Sigmoid colon (tissue), 7 donors: ENCODE results near the gene PDIA6. TPM values are rescaled to one million over a fixed set of nuclear protein-coding genes. Genes with fewer than 3 reads are reported as not detected.

ENCODE experiments used
- DNase-seq: peaks from one replicate; pipeline ENCODE4 v3.0.0-alpha.2; 2019
- H3K27ac ChIP-seq, 4 donors: fragments of 200-600 bp; sonication (generic); one replicate each; pipeline ENCODE4 v1.5.1; 2016 to 2019; ENCODE audit warnings: mild to moderate bottlenecking in 1 of 4
- H3K27me3 ChIP-seq, 3 donors: fragments of 200-600 bp; sonication (generic); one replicate each; pipeline ENCODE4 v1.5.1; 2019; ENCODE audit warnings: mild to moderate bottlenecking in 1 of 3
- H3K36me3 ChIP-seq, 4 donors: fragments of 200-600 bp; sonication (generic); one replicate each; pipeline ENCODE4 v1.5.1; 2016 to 2019
- H3K4me1 ChIP-seq, 4 donors: fragments of 200-600 bp; sonication (generic); one replicate each; pipeline ENCODE4 v1.5.1; 2017 to 2019
- H3K4me3 ChIP-seq, 4 donors: fragments of 200-600 bp; sonication (generic); one replicate each; pipeline ENCODE4 v1.5.1; 2017 to 2019; ENCODE audit warnings: mild to moderate bottlenecking in 2 of 4, moderate library complexity in 1 of 4
- H3K9me3 ChIP-seq, 4 donors: fragments of 200-600 bp in 3 of 4; sonication (generic) in 3 of 4; one replicate each; pipeline versions ENCODE4 v1.5.1 to v1.6.1; 2013 to 2019
- EP300 ChIP-seq, 4 donors: sonication (generic); formaldehyde crosslinking; IDR thresholded peaks; one replicate each; pipeline ENCODE4 v1.6.1; 2017; ENCODE audit warnings: antibody characterized with exemption in 4 of 4
- POLR2A ChIP-seq, 2 donors: fragments of 450-650 bp; IDR thresholded peaks; one replicate each; pipeline ENCODE4 v1.6.1; 2016; ENCODE audit warnings: antibody characterized with exemption in 2 of 2, mild to moderate bottlenecking in 2 of 2, moderate library complexity in 2 of 2
- POLR2AphosphoS5 ChIP-seq, 4 donors: sonication (generic); formaldehyde crosslinking; IDR thresholded peaks; one replicate each; pipeline ENCODE4 v1.6.1; 2017; ENCODE audit warnings: antibody characterized with exemption in 4 of 4
- WGBS, 2 donors: extraction: QIAGEN DNeasy Blood & Tissue Kit; methylation state at CpG; one replicate each; pipeline ENCODE4 v1.1.7; 2013; 5-methylcytosine and 5-hydroxymethylcytosine counted together
- intact Hi-C: fragments of 100-400 bp; cut with DNase I; formaldehyde crosslinking; loops from one replicate; pipeline ENCODE4 v1.15.1; 2023
- polyA plus RNA-seq, 3 donors: library from polyadenylated mRNA; stranded (reverse); fragments of 200-250 nt; gene quantifications; one replicate each; pipeline ENCODE4 v1.2.3, GENCODE V29; 2013
- total RNA-seq, 4 donors: library from RNA; depleted of rRNA; stranded (reverse); fragments of >200 nt; gene quantifications; one replicate each; pipeline ENCODE4 v1.1.0, GENCODE V29; 2016
- TF ChIP-seq, protein P1 (sequence below), 4 experiments: fragments of 450-650 bp in 3 of 4; fragments of 200-600 bp in 1 of 4; IDR thresholded peaks; one replicate each; pipeline ENCODE4 v1.5.1; 2016 to 2019; ENCODE audit warnings: antibody characterized with exemption in 4 of 4, mild to moderate bottlenecking in 3 of 4, moderate library complexity in 2 of 4
- donor health status: healthy with polysubstance abuse.
- donor health status: Bipolar disorder and iron deficiency.
- donor health status: healthy.

PDIA6 gene
- total and polyA plus RNA-seq, 7 donors, result 31.8 to 211 (median 80.6) TPM

DNA sequence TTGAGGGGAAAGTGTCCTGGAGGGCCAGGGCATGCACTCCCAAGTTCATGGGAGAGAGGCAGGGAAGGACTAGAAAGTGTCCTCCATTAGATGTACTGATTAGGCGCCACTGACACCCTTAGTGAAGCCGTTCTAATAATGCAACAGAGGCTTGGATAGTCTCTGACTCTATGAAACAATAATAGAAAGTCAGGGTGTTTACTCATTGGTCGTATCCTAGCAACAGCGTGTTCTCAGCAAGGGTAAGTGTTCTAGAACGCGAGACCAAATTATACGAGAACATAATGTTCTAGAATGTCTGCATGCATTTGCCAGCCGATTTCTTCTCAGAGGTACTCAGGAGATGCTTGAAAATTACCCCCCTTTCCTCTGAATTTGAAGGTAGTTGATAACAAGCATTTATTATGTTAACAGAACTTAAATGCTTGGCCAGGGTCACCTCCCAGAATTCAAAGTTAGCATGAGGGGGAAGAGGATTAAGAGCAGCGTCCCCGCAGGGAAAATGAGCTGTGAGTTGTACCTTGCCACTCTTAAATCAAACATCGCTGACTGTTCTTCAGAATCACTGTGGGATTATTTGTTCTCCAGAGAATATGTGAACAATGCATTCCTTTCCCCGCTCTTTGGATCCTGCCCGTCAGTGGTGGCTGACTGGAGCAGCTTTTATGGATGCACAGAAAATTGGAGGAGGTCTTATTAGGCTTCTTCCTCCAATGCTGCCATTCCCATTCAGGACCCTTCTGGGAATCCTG, 33.7 kb upstream of the PDIA6 start:
- WGBS, 2 donors, result 88 to 89% methylated on average over 13 of the region's 13 CpGs
- Histone ChIP-seq H3K4me3 (no peak overlapping the region), H3K4me1 (peaks cover 0 to 27% (median 12%) of the 10 kb centered on the region in 4 donors), H3K27me3 (no peaks in the 10 kb centered on the region), H3K27ac (peak overlapping the region; percentile 74 to 89 (median 76)), H3K9me3 (peaks cover 0 to 6% (median 3%) of the 10 kb centered on the region in 4 donors), H3K36me3 (no peaks in the 10 kb centered on the region)
- TF ChIP-seq EP300 (IDR thresholded peaks at IDR 0.05), result peak in 3 of 4 donors; percentile 47 to 92 (median 76)
- peak in 3 of 4 donors; percentile 10 to 50 (median 33) for TF ChIP-seq POLR2AphosphoS5 (IDR thresholded peaks at IDR 0.05)
- no peak for TF ChIP-seq POLR2A (IDR thresholded peaks at IDR 0.05)
- intact Hi-C loops, result no loop called here
- DNase-seq, result no peak

DNA sequence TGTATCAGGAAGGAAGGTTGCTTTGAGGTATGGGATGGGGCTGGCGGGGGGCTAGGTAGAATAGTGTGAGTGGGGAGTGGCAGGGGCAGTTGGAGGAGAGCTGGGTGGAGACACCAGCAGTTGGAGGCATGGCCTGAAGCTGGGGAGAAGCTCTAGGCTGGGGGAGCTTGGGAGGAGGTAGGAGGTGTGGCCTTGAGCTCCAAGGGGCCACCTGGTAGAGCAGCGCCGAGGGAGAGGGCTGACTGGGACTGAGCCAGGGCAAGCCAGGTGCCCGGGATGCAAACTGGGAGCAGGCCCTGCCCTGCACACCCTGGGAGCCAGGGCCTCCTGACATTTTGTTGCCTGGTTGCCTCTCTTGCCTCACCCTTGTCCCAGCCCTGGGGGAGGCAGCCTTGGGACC, 33.1 kb upstream of the PDIA6 start:
- no peak overlapping the region for H3K4me3 ChIP-seq
- H3K27ac ChIP-seq, result peak overlapping the region; percentile 74 to 89 (median 76)
- H3K4me1 ChIP-seq, result peaks cover 0 to 27% (median 12%) of the 10 kb centered on the region in 4 donors
- 55 to 86% methylated on average over 4 of the region's 4 CpGs for WGBS, 2 donors
- no peak for TF ChIP-seq POLR2A (IDR thresholded peaks at IDR 0.05)
- TF ChIP-seq, protein P1, sequence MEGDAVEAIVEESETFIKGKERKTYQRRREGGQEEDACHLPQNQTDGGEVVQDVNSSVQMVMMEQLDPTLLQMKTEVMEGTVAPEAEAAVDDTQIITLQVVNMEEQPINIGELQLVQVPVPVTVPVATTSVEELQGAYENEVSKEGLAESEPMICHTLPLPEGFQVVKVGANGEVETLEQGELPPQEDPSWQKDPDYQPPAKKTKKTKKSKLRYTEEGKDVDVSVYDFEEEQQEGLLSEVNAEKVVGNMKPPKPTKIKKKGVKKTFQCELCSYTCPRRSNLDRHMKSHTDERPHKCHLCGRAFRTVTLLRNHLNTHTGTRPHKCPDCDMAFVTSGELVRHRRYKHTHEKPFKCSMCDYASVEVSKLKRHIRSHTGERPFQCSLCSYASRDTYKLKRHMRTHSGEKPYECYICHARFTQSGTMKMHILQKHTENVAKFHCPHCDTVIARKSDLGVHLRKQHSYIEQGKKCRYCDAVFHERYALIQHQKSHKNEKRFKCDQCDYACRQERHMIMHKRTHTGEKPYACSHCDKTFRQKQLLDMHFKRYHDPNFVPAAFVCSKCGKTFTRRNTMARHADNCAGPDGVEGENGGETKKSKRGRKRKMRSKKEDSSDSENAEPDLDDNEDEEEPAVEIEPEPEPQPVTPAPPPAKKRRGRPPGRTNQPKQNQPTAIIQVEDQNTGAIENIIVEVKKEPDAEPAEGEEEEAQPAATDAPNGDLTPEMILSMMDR (IDR thresholded peaks at IDR 0.05), result no peak
- no peak for TF ChIP-seq POLR2AphosphoS5 (IDR thresholded peaks at IDR 0.05)
- no peak for TF ChIP-seq EP300 (IDR thresholded peaks at IDR 0.05)
- intact Hi-C loops, result loop anchor here (2.0 kb wide), 1 partner anchor 19 kb away; no protein-coding TSS in a partner anchor
- no peaks in the 10 kb centered on the region for H3K36me3 ChIP-seq
- H3K27me3 ChIP-seq, result no peaks in the 10 kb centered on the region
- peaks cover 0 to 12% (median 5%) of the 10 kb centered on the region in 4 donors for H3K9me3 ChIP-seq
- DNase-seq, result no peak

DNA sequence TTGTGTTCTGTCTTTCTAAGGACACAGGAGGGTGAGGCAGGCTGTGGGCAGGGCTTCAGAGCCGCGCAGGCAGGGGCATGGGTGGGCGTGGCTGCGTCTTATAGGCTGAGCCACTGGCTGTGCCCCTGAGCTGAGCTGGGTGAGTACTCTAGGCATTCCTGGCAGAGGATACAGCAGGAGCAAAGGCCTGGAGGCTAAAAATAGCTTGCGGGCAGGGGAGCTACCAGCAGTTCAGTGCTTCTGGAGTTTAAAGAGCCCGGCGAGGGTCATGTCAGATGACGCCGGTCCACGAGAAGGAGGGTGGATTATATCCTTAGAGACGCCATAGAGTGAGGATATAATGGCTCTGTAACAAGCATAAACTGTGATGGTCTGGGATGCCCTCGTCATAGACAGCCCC, 31.5 kb upstream of the PDIA6 start:
- peak; percentile 94 for DNase-seq
- Histone ChIP-seq H3K27ac (peak overlapping the region; percentile 74 to 89 (median 76)), H3K27me3 (no peaks in the 10 kb centered on the region), H3K4me3 (peak overlapping the region in 3 of 4 donors; percentile 3 to 21 (median 18)), H3K4me1 (peaks cover 0 to 27% (median 12%) of the 10 kb centered on the region in 4 donors), H3K9me3 (peaks cover 0 to 12% (median 5%) of the 10 kb centered on the region in 4 donors), H3K36me3 (no peaks in the 10 kb centered on the region)
- intact Hi-C loops, result loop anchor here (2.0 kb wide), 1 partner anchor 21 kb away; no protein-coding TSS in a partner anchor
- WGBS, 2 donors, result 8 to 36% methylated on average over 12 of the region's 12 CpGs
- TF ChIP-seq, protein P1 (IDR thresholded peaks at IDR 0.05), result no peak
- peak in 2 of 4 donors; percentile 20 to 44 for TF ChIP-seq EP300 (IDR thresholded peaks at IDR 0.05)
- TF ChIP-seq POLR2AphosphoS5 (IDR thresholded peaks at IDR 0.05), result peak in 2 of 4 donors; percentile 47 to 57

DNA sequence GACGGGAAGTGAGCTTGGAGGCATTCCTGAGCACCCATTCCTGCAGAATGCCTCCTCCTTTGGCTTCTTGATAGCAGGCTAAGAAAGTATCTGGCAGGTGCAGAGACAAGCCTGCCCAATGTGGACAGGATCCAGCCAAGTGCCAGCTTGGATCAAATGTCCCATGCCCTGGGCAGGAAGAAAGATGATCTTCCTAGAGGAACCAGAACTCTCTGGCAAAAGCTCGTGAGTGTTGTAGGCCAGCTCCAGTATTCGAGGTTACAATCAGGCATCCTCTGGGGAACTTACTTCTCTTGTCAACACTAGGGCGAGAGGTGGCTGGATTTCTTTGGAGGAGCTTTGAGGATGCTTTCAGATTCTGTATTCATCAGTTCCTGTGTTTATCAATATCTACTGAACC, 29.9 kb upstream of the PDIA6 start:
- intact Hi-C loops, result no loop called here
- Histone ChIP-seq H3K36me3 (no peaks in the 10 kb centered on the region), H3K4me1 (peaks cover 0 to 27% (median 12%) of the 10 kb centered on the region in 4 donors), H3K27ac (no peak overlapping the region), H3K9me3 (peaks cover 0 to 12% (median 5%) of the 10 kb centered on the region in 4 donors), H3K4me3 (no peak overlapping the region), H3K27me3 (no peaks in the 10 kb centered on the region)
- TF ChIP-seq POLR2A (IDR thresholded peaks at IDR 0.05), result no peak
- TF ChIP-seq POLR2AphosphoS5 (IDR thresholded peaks at IDR 0.05), result no peak
- no peak for TF ChIP-seq EP300 (IDR thresholded peaks at IDR 0.05)
- TF ChIP-seq, protein P1 (IDR thresholded peaks at IDR 0.05), result no peak
- DNase-seq, result no peak
- 79 to 91% methylated on average over 4 of the region's 4 CpGs for WGBS, 2 donors

DNA sequence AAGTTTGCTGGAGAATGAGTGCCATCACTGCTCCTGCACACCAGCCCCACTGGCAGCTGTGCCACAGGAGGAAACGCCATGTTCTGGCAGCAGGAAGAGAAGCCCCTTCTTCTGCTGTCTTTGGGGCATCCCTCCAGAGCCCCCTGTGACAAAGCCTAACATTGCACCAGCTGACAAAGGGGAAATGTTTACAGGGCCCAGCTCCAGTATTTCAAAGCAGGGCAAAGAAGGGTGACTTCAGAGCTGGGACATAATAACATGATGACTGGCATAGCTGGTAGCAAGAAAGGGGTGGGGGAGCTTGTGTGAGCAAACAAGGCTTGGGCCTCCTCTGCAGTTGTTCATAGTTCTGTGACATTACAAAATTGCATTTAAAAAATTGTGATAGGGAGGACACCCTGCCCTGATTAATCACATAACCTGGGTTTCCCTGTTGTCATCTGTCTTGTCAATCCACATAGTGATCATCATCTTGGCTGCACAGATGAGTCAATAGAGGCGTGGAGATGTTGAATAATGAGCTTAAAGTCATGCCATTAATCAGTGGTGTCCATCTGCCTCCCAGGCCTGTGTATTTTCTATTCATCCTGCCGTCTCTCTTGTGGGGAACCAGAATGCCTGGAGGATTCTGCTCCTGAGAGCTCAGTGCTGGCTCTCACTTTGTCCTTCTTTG, 29.1 kb upstream of the PDIA6 start:
- TF ChIP-seq, protein P1 (IDR thresholded peaks at IDR 0.05), result no peak
- no peak for TF ChIP-seq EP300 (IDR thresholded peaks at IDR 0.05)
- no peak for TF ChIP-seq POLR2AphosphoS5 (IDR thresholded peaks at IDR 0.05)
- TF ChIP-seq POLR2A (IDR thresholded peaks at IDR 0.05), result no peak
- H3K4me1 ChIP-seq, result peaks cover 0 to 22% (median 10%) of the 10 kb centered on the region in 4 donors
- peaks cover 0 to 12% (median 5%) of the 10 kb centered on the region in 4 donors for H3K9me3 ChIP-seq
- H3K27me3 ChIP-seq, result no peaks in the 10 kb centered on the region
- H3K36me3 ChIP-seq, result no peaks in the 10 kb centered on the region
- intact Hi-C loops, result no loop called here
- no peak overlapping the region for H3K27ac ChIP-seq
- 63 to 73% methylated on average over 3 of the region's 3 CpGs for WGBS, 2 donors
- no peak for DNase-seq
- H3K4me3 ChIP-seq, result no peak overlapping the region
